GM12892 (cell line): Measurements from ENCODE around the gene IL1RAPL1.

ENCODE experiments used
- POLR2A ChIP-seq: IDR thresholded peaks from 2 replicates; pipeline ENCODE4 v1.6.1; 2011; ENCODE audit warnings: low read depth, low read length, control low read depth
- POLR2AphosphoS5 ChIP-seq: IDR thresholded peaks from 2 replicates; pipeline ENCODE4 v1.6.1; 2011; ENCODE audit warnings: low read depth, low read length, control low read depth
- TAF1 ChIP-seq: IDR thresholded peaks from 2 replicates; pipeline ENCODE4 v1.6.1; 2011; ENCODE audit warnings: low read depth, mild to moderate bottlenecking, control low read depth, low read length, borderline replicate concordance

DNA sequence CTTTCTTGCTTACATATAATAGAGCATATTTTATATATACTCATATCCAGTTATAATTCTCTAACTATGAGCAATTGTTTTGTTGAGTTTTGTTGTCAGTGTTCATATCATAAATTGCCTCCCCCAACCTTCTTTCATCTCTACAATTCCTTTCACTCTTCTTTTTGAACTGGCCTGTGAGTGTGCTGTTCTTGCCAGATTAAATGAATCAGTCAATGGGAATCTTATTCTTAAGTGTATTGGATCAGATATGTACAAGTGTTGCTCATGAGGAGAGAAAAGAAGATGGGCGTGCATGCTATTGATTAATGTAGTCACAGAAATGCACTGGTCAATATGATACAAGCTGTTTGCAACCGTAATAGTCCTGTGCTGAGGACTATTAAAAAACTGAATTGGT lies 900.0 kb downstream of the IL1RAPL1 start:
- TF ChIP-seq POLR2A (no peak), POLR2AphosphoS5 (no peak), TAF1 (no peak)
